LNCAP (cell line): Measurements from ENCODE around the gene TRIM54.

ENCODE experiments used
- TF ChIP-seq, protein P1 (sequence below): fragments of 450-650 bp; IDR thresholded peaks from 2 replicates; pipeline ENCODE4 v1.5.1; 2017; ENCODE audit warnings: mild to moderate bottlenecking

The TRIM54 gene

GRCh38 chr2:27241761-27242613 lies 40.2 kb upstream of the TRIM54 start:
- TF ChIP-seq, protein P1, sequence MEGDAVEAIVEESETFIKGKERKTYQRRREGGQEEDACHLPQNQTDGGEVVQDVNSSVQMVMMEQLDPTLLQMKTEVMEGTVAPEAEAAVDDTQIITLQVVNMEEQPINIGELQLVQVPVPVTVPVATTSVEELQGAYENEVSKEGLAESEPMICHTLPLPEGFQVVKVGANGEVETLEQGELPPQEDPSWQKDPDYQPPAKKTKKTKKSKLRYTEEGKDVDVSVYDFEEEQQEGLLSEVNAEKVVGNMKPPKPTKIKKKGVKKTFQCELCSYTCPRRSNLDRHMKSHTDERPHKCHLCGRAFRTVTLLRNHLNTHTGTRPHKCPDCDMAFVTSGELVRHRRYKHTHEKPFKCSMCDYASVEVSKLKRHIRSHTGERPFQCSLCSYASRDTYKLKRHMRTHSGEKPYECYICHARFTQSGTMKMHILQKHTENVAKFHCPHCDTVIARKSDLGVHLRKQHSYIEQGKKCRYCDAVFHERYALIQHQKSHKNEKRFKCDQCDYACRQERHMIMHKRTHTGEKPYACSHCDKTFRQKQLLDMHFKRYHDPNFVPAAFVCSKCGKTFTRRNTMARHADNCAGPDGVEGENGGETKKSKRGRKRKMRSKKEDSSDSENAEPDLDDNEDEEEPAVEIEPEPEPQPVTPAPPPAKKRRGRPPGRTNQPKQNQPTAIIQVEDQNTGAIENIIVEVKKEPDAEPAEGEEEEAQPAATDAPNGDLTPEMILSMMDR, result no peak

- TF ChIP-seq, protein P1, result no peak
Observed at GRCh38 chr2:27242614-27242951, 39.6 kb upstream of the TRIM54 start.

DNA sequence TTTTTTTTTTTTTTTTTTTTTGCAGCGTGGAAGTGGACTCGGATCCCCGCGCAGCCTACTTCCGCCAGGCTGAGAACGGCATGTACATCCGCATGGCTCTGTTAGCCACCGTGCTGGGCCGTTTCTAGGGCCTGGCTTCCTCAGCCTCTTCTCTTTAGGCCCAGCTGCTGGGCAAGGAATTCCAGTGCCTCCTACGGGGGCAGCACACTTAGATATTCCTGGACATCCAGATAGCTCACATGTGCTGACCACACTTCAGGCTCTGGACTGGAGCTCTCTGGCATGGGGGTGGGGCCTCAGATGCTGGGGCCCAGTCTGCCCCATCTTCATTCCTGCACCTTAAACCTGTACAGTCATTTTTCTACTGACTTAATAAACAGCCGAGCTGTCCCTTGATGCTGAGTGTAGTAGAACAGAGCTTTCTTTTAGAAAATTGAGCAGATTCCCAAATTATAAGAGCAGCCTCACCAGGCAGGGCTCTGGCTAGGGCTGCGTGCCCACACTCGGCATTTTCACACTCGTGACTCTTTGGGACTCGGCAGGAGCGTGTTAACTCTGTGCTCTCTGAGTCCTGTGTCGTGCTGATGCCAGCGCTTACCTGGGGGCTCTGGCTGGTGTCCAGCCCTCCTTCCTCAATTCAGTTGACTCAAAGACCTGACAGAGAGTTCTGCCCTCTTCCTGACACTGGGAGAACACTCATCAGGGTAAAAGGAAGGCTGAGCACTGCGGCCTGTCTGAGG lies 38.7 kb upstream of the TRIM54 start:
- TF ChIP-seq, protein P1, result no peak

DNA sequence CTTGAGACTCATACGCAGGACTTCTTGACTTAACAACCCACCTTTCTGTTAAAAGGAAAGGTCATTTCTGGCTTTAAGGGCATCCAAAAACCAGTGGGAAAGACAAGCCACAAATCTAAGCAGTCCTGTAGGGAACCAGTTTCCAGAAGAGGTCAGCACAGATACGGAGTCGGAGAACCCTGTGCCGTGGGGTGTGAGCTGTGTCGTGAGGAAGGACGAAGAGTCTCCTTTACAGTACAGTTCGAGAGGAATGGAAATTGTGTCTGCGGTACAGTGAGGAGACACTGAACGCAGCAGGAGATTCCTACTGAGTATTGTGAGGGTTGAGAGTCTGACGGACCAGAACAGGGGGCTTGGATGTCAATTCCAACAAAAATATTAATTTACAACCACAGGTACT lies 37.1 kb upstream of the TRIM54 start:
- TF ChIP-seq, protein P1, result no peak

- TF ChIP-seq, protein P1, result no peak
Observed at GRCh38 chr2:27245626-27246025, 36.6 kb upstream of the TRIM54 start.

GRCh38 chr2:27247893-27248292 lies 34.3 kb upstream of the TRIM54 start:
- TF ChIP-seq, protein P1, result no peak

- TF ChIP-seq, protein P1, result no peak
Observed at GRCh38 chr2:27249159-27249890, 32.9 kb upstream of the TRIM54 start.
